ENCODE data around the gene TOR4A.
A peak's percentile ranks its signal among the peaks of the same experiment; 100 is the strongest.
"Not testable (repeated sequence)": the region's sequence is repeated elsewhere in the genome, so short reads cannot be mapped to it uniquely, and the experiment has no call there.

The TOR4A gene

DNA sequence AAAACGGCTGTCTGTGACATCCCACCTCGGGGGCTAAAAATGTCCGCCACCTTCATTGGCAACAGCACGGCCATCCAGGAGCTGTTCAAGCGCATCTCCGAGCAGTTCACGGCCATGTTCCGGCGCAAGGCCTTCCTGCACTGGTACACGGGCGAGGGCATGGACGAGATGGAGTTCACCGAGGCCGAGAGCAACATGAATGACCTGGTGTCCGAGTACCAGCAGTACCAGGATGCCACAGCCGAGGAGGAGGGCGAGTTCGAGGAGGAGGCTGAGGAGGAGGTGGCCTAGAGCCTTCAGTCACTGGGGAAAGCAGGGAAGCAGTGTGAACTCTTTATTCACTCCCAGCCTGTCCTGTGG is 34.3 kb upstream of the TOR4A start:
- H3K4me3 Mint-ChIP-seq, result peak overlapping the region; percentile 31
- peaks cover 33% of the 10 kb centered on the region for H3K4me1 Mint-ChIP-seq
- H3K9me3 Mint-ChIP-seq, CTCF ChIA-PET, H3K27me3 Mint-ChIP-seq, DNase-seq: not testable (repeated sequence)
- H3K36me3 Mint-ChIP-seq, result peaks cover 23% of the 10 kb centered on the region
- H3K27ac Mint-ChIP-seq, result peak overlapping the region; percentile 55

DNA sequence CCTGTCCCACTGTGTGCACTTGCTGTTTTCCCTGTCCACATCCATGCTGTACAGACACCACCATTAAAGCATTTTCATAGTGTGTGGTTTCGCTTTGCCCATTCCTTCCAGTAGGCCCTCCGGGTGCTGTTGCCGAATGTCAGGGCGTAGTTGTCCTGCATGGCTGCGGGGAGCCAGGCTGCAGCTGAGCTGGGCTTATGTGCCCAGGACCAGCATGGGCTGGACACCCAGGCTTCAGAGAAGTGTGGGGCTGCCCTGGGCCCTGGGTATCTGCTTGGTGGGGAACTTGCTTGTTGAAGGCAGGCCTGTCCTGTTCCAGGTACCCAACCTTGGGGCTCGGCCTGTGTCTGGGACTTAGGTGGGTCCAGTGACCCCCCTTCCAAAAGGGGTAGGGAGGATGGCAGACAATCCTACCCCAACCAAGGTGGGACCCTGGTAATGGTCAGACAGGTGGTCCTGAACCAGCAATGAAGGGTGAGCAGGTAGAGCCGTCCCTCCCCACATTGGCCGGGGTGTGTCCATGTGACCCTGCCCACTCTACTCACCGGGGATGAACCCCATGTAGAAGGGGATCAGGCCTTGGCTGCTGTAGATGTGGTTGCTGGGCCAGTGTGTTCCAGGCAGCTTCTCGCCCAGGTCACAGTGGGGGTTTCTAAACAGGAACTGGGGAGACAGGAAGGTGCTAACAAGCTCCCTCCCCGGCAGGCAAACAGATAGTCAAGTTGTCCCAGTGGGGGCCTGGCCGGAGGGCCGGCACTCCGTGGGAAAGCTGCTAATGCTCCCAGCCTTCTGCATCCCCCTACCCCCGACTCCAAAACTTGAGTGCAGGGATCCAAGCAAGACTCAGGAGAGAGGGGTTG is 33.7 kb upstream of the TOR4A start:
- peaks cover 7% of the 10 kb centered on the region for H3K27me3 Mint-ChIP-seq
- H3K4me1 Mint-ChIP-seq, result peaks cover 29% of the 10 kb centered on the region
- CTCF ChIA-PET, result no interaction called here
- H3K36me3 Mint-ChIP-seq, result peaks cover 23% of the 10 kb centered on the region
- H3K27ac Mint-ChIP-seq, result peak overlapping the region; percentile 37
- no peaks in the 10 kb centered on the region for H3K9me3 Mint-ChIP-seq
- DNase-seq, result no peak
- H3K4me3 Mint-ChIP-seq, result peak overlapping the region; percentile 31

DNA sequence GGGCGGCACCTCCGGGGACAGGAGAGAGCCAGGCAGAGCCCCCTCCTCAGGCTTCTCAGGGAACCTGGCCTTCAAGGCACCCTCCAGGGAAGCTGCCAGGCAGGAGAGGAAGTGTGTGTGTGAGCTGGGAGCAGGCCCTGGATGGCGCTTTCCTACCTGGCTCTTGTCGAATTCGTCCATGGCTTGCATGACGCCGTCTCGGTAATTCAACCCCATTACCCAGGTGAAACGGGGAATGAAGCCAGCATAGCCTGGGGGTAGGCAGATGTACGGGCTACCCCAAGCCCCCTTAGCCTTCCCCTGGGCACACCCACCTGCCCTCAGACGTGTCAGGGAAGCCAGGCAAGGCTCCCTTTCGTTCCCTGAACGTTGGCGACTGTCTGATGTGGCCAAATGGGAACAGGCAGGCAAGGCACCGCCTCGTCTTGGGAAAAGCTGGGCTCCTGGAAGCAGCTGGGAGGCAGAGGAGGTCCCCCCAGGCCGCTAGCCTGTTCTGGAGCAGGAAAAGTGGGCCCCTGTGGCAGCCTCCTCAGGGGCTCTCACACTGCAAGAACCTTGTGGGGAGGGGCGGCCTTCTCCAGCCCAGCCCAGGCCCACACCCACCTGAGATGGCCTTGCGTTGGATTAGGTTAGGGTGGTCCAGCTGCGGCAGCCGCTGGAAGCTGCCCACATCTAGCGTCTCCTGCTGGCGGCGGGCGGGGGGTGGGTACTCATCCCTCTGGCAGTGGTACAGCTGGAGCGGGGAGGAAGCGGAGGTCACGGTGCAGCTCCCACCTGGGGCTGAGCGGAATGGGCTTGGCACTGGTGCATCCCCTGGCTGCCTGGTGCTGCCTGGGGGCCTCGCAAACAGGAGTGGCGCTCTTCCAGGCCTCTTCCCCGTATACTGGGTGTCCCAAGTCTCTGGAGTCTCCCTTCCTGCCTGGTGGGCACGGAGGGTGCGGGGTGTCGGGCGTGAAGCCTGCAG is 32.8 kb upstream of the TOR4A start:
- peaks cover 13% of the 10 kb centered on the region for H3K27me3 Mint-ChIP-seq
- no peak overlapping the region for H3K4me3 Mint-ChIP-seq
- H3K36me3 Mint-ChIP-seq, result peaks cover 23% of the 10 kb centered on the region
- H3K9me3 Mint-ChIP-seq, result no peaks in the 10 kb centered on the region
- no peak overlapping the region for H3K27ac Mint-ChIP-seq
- no peak for DNase-seq
- CTCF ChIA-PET, result interaction anchor here (0.9 kb wide), 1 partner anchor 14 kb away, joined by 3 read pairs; no protein-coding TSS in a partner anchor
- H3K4me1 Mint-ChIP-seq, result peaks cover 22% of the 10 kb centered on the region

GRCh38 chr9:137245450-137246421 is 31.8 kb upstream of the TOR4A start:
- Mint-ChIP-seq H3K9me3 (no peaks in the 10 kb centered on the region), H3K27me3 (peaks cover 18% of the 10 kb centered on the region), H3K36me3 (peaks cover 23% of the 10 kb centered on the region), H3K27ac (no peak overlapping the region), H3K4me3 (no peak overlapping the region), H3K4me1 (peaks cover 20% of the 10 kb centered on the region)
- no peak for DNase-seq
- CTCF ChIA-PET, result interaction anchor here (0.9 to 1.9 kb wide), 2 partner anchors 9 to 13 kb away, joined by 3 to 5 read pairs; no protein-coding TSS in a partner anchor

GRCh38 chr9:137247135-137247915 is 30.2 kb upstream of the TOR4A start:
- Mint-ChIP-seq H3K27ac (no peak overlapping the region), H3K27me3 (peaks cover 14% of the 10 kb centered on the region), H3K4me3 (no peak overlapping the region)

DNA sequence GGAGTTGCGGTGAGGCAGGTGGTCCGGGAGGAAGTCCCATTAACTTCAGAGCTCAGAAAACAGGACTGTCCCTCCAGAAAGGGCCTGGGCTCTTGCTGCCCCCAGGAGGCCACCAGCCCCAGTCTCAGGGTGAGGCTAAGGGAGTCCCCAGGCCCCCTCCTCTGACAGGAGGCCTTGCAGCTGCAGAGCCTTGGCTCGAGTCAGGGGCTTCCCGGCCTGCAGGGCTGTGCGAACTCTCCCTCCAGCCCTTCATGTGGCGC is 29.7 kb upstream of the TOR4A start:
- H3K27me3 Mint-ChIP-seq, result peaks cover 14% of the 10 kb centered on the region
- DNase-seq, result no peak
- H3K4me3 Mint-ChIP-seq, result no peak overlapping the region
- H3K36me3 Mint-ChIP-seq, result peaks cover 10% of the 10 kb centered on the region
- no peak overlapping the region for H3K27ac Mint-ChIP-seq
- H3K4me1 Mint-ChIP-seq, result peaks cover 9% of the 10 kb centered on the region
- CTCF ChIA-PET, result interaction anchor here (1.9 kb wide), 1 partner anchor 11 kb away, joined by 5 read pairs; no protein-coding TSS in a partner anchor
- no peaks in the 10 kb centered on the region for H3K9me3 Mint-ChIP-seq

More at GRCh38 chr9:137247135-137247915, 30.2 kb upstream of the TOR4A start:
- CTCF ChIA-PET, result interaction anchor here (0.9 to 1.9 kb wide), 2 partner anchors 9 to 11 kb away, joined by 3 to 5 read pairs; no protein-coding TSS in a partner anchor
- Mint-ChIP-seq H3K9me3 (no peaks in the 10 kb centered on the region), H3K4me1 (peaks cover 14% of the 10 kb centered on the region), H3K36me3 (peaks cover 15% of the 10 kb centered on the region)
- DNase-seq, result no peak

- Mint-ChIP-seq H3K9me3 (no peaks in the 10 kb centered on the region), H3K36me3 (peaks cover 2% of the 10 kb centered on the region), H3K27me3 (peaks cover 19% of the 10 kb centered on the region), H3K4me1 (peaks cover 4% of the 10 kb centered on the region), H3K4me3 (no peak overlapping the region), H3K27ac (no peak overlapping the region)
- CTCF ChIA-PET, result interaction anchor here (1.6 kb wide), 1 partner anchor 14 kb away, joined by 3 read pairs; no protein-coding TSS in a partner anchor
- DNase-seq, result no peak
Measured at GRCh38 chr9:137250329-137251193, 27.0 kb upstream of the TOR4A start.

- Mint-ChIP-seq H3K4me1 (peaks cover 8% of the 10 kb centered on the region), H3K4me3 (no peak within 1 kb of the TSS), H3K36me3 (peaks cover 3% of the 10 kb centered on the region), H3K27me3 (peaks cover 19% of the 10 kb centered on the region), H3K27ac (peak within 1 kb of the TSS; percentile 49), H3K9me3 (no peaks in the 10 kb centered on the region)
- DNase-seq, result no peak
- CTCF ChIA-PET, result no interaction called here
Measured at GRCh38 chr9:137251194-137251461, 26.4 kb upstream of the TOR4A start, which contains the start of gene STPG3. STPG3 (plus strand) TSS chr9:137251286; CDS start chr9:137251287, 1 bp downstream.

DNA sequence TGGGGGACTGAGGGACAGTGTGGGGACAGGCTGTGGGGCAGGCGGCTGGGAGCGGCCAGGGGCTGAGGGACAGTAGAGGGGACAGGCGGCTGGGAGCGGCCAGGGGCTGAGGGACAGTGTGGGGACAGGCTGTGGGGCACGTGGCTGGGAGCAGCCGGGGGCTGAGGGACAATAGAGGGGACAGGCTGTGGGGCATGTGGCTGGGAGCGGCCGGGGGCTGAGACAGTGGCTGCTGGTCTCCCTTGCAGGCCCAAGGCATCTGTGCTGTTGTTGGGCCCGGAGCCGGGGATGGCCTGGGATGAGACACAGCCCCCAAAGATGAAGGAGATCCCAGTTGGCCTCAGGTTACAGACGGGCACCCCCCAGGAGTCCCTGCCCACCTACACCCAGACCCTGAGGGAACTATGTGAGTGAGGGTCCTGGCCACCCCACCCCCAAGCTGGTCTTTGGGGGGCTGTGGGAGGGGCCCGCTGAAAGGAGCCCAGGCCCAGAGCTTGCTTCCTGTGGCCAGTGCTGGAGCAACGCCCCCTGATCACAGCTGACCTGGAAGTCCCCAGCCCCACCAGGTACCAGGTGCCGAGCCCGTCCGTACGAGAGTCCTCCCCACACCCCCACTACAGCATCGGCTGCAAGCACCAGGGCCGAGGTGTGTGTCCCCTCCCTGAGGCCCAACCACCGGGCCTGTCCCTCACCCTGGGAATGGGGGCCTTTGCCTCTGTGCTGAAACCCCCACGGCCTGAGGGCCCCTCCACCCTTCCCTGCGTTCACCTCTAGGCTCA is 25.8 kb upstream of the TOR4A start:
- no peak overlapping the region for H3K27ac Mint-ChIP-seq
- H3K36me3 Mint-ChIP-seq, result peaks cover 8% of the 10 kb centered on the region
- H3K4me3 Mint-ChIP-seq, result no peak overlapping the region
- H3K9me3 Mint-ChIP-seq, result no peaks in the 10 kb centered on the region
- H3K4me1 Mint-ChIP-seq, result peaks cover 14% of the 10 kb centered on the region
- DNase-seq, result no peak
- peaks cover 19% of the 10 kb centered on the region for H3K27me3 Mint-ChIP-seq
- CTCF ChIA-PET, result no interaction called here

DNA sequence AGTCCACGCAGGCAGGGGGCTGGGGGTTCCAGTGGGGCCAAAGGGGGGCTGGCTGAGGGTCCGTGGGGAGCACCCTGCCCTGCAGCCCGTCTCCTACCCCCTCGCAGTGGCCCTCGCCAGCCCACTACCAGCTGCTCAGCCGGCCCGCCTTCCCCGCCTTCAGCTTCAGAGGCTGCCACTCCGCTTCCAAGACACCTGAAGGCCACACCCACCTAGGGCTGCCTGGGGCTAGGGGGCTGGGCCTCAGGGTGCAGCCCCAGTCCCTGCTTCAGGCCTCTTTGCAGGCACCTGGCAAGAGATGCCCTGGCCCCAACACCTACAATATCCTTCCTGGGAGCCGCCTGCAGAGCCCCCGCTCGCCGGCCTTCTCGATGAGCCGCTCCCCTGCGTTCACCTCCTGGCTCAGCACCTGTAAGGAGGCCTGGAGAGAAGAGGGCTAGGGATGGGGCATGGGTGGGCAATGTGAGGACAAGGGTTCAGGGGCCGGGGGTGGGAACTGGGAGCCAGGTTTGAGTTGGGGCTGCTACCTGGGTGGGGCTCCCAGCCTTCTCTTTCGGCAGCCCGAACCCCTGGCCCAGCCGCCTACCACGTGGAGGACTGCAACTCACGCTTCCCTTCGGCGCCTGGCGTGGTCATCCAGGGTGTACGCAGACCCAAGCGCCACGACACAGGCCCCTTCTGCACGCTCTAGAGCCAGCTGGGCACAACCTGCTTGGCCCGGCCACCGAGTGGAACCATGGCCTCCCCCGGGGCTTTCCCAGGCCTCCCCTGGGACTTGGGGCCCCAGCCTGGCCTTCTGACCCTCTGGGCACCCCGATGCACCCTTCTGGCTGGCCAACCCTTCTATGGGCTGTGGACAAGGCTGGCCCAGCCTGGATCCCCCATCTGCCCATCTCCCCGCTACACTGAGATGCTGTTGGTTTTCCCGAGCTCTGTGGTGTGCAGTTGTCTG is 24.7 kb upstream of the TOR4A start:
- Mint-ChIP-seq H3K4me1 (peaks cover 19% of the 10 kb centered on the region), H3K9me3 (no peaks in the 10 kb centered on the region), H3K27ac (no peak overlapping the region), H3K4me3 (no peak overlapping the region), H3K27me3 (peaks cover 16% of the 10 kb centered on the region), H3K36me3 (peaks cover 10% of the 10 kb centered on the region)
- CTCF ChIA-PET, result interaction anchor here (2.1 kb wide), 1 partner anchor 16 kb away, joined by 11 read pairs; no protein-coding TSS in a partner anchor
- no peak for DNase-seq
